Hematopoietic multipotent progenitor cell treated with erythropoietin and hydrocortisone succinate and interleukin-3 and kit ligand, for 4 days (in vitro differentiated cells): ENCODE data around the gene OR5AR1.
A peak's percentile ranks its signal among the peaks of the same experiment; 100 is the strongest.
"Not testable (repeated sequence)": the region's sequence is repeated elsewhere in the genome, so short reads cannot be mapped to it uniquely, and the experiment has no call there.

ENCODE experiments used
- DNase-seq: peaks from one replicate; pipeline ENCODE4 v3.0.0-alpha.2; 2015

The OR5AR1 gene

GRCh38 chr11:56663386-56663785, at the start of gene OR5AR1:
Gene OR5AR1 (plus strand): TSS chr11:56663686. CDS start chr11:56663686, 0 bp downstream.
- DNase-seq = no peak

- peak; percentile 71 for DNase-seq
These were observed 38.8 kb upstream of the OR5AR1 start for GRCh38 chr11:56624661-56625110.

GRCh38 chr11:56625946-56626345, 37.5 kb upstream of the OR5AR1 start:
- DNase-seq = no peak

GRCh38 chr11:56632329-56632728, 31.2 kb upstream of the OR5AR1 start:
- no peak for DNase-seq

GRCh38 chr11:56636861-56637260, 26.6 kb upstream of the OR5AR1 start:
- no peak for DNase-seq

- no peak for DNase-seq
These were observed 26.0 kb upstream of the OR5AR1 start for GRCh38 chr11:56637500-56637899.

GRCh38 chr11:56642339-56642738, 21.1 kb upstream of the OR5AR1 start, which contains the start of gene OR5AP2:
Gene OR5AP2 (minus strand): TSS chr11:56642439. CDS start chr11:56642439, 0 bp downstream.
- no peak for DNase-seq

GRCh38 chr11:56659755-56660154, 3.7 kb upstream of the OR5AR1 start:
- DNase-seq = no peak

GRCh38 chr11:56670984-56671383, 7.5 kb downstream of the OR5AR1 start:
- no peak for DNase-seq

- DNase-seq = no peak
These were observed 25.1 kb downstream of the OR5AR1 start for GRCh38 chr11:56688554-56689100.

- DNase-seq = not testable (repeated sequence)
These were observed 27.7 kb downstream of the OR5AR1 start for GRCh38 chr11:56691179-56691578.

GRCh38 chr11:56693428-56693827, 29.9 kb downstream of the OR5AR1 start:
- no peak for DNase-seq

GRCh38 chr11:56698795-56699194, 35.3 kb downstream of the OR5AR1 start, which contains the start of gene OR9G1:
Gene OR9G1 (plus strand): TSS chr11:56699095. CDS start chr11:56700388, 1,293 bp downstream.
- DNase-seq = no peak

GRCh38 chr11:56700242-56700913, 36.9 kb downstream of the OR5AR1 start:
- no peak for DNase-seq

GRCh38 chr11:56700914-56701485, 37.5 kb downstream of the OR5AR1 start:
- DNase-seq = no peak

GRCh38 chr11:56705784-56706396, 42.4 kb downstream of the OR5AR1 start:
- no peak for DNase-seq

GRCh38 chr11:56706486-56706885, 43.0 kb downstream of the OR5AR1 start:
- DNase-seq = no peak

GRCh38 chr11:56714206-56714605, 50.7 kb downstream of the OR5AR1 start:
- DNase-seq = no peak
